Astrocyte (in vitro differentiated cells and primary cell): ENCODE data around the gene LCMT1. TPM values are rescaled to one million over a fixed set of nuclear protein-coding genes. Genes with fewer than 3 reads are reported as not detected.

Experiments
- DNase-seq: peaks from one replicate; pipeline ENCODE4 v3.0.0-alpha.2; 2010; ENCODE audit warnings: low read depth
- FAIRE-seq: peaks from 2 replicates; lab custom pipeline; 2011; peaks lifted over from hg19 to GRCh38; lab: Jason Lieb, UNC
- H2AFZ ChIP-seq: 2 replicates; pipeline ENCODE4 v1.6.0; 2012; ENCODE audit warnings: low read depth, low read length, inconsistent platforms
- H3K27ac ChIP-seq: 2 replicates; pipeline ENCODE4 v1.5.1; 2011; ENCODE audit warnings: low read depth, low read length, inconsistent platforms
- H3K27me3 ChIP-seq: 2 replicates; pipeline ENCODE4 v1.6.0; 2011; ENCODE audit warnings: low read length, inconsistent platforms; ENCODE audit not compliant: insufficient read depth
- H3K36me3 ChIP-seq: 2 replicates; pipeline ENCODE4 v1.5.1; 2011; ENCODE audit warnings: low read length, inconsistent platforms; ENCODE audit not compliant: insufficient read depth
- H3K4me1 ChIP-seq: 2 replicates; pipeline ENCODE4 v1.5.1; 2011; ENCODE audit warnings: low read length, inconsistent platforms; ENCODE audit not compliant: insufficient read depth
- H3K4me2 ChIP-seq: 2 replicates; pipeline ENCODE4 v1.6.0; 2012; ENCODE audit warnings: low read length, inconsistent platforms
- H3K4me3 ChIP-seq: 2 replicates; pipeline ENCODE4 v1.5.1; 2011; ENCODE audit warnings: low read depth, mild to moderate bottlenecking, low read length, inconsistent platforms; ENCODE audit not compliant: insufficient read depth
- H3K79me2 ChIP-seq: 2 replicates; pipeline ENCODE4 v1.6.0; 2012; ENCODE audit warnings: mild to moderate bottlenecking, low read length, inconsistent platforms; ENCODE audit not compliant: insufficient read depth
- H3K9ac ChIP-seq: 2 replicates; pipeline ENCODE4 v1.6.0; 2012; ENCODE audit warnings: mild to moderate bottlenecking, low read length, inconsistent platforms
- H3K9me3 ChIP-seq: 2 replicates; pipeline ENCODE4 v1.5.1; 2012; ENCODE audit warnings: low read depth, mild to moderate bottlenecking, low read length, inconsistent platforms; ENCODE audit not compliant: insufficient read depth
- H4K20me1 ChIP-seq: 2 replicates; pipeline ENCODE4 v1.6.0; 2012; ENCODE audit warnings: low read length, inconsistent platforms; ENCODE audit not compliant: insufficient read depth
- H3K27ac Mint-ChIP-seq: one replicate; pipeline ENCODE4 v1.8.0; 2021; ENCODE audit warnings: mild to moderate bottlenecking, mixed read lengths; ENCODE audit not compliant: unreplicated experiment
- H3K27me3 Mint-ChIP-seq: one replicate; pipeline ENCODE4 v1.8.0; 2021; ENCODE audit warnings: low read depth, mixed read lengths; ENCODE audit not compliant: unreplicated experiment
- H3K36me3 Mint-ChIP-seq: one replicate; pipeline ENCODE4 v1.8.0; 2021; ENCODE audit warnings: low read depth, mixed read lengths; ENCODE audit not compliant: unreplicated experiment
- H3K4me1 Mint-ChIP-seq: one replicate; pipeline ENCODE4 v1.8.0; 2021; ENCODE audit warnings: low read depth, mixed read lengths; ENCODE audit not compliant: unreplicated experiment
- H3K4me3 Mint-ChIP-seq: one replicate; pipeline ENCODE4 v1.8.0; 2021; ENCODE audit warnings: mild to moderate bottlenecking, moderate library complexity, mixed read lengths; ENCODE audit not compliant: unreplicated experiment
- H3K9me3 Mint-ChIP-seq: one replicate; pipeline ENCODE4 v1.8.0; 2021; ENCODE audit warnings: mild to moderate bottlenecking, mixed read lengths; ENCODE audit not compliant: unreplicated experiment
- EZH2 ChIP-seq: IDR thresholded peaks from 2 replicates; pipeline ENCODE4 v1.6.1; 2012; ENCODE audit warnings: mild to moderate bottlenecking, low read length, inconsistent platforms; ENCODE audit not compliant: insufficient read depth
- total RNA-seq: library from RNA; stranded (reverse); gene quantifications from 2 replicates; pipeline ENCODE4 v1.2.1, GENCODE V29; 2021
- TF ChIP-seq, protein P1 (sequence below): IDR thresholded peaks from 2 replicates; pipeline ENCODE4 v1.5.1; 2011; ENCODE audit warnings: low read depth, mild to moderate bottlenecking, inconsistent platforms, low read length, moderate library complexity; ENCODE audit not compliant: insufficient read depth

The LCMT1 gene
- total RNA-seq, 1 donor from 2014 or later = 46.9 TPM

DNA sequence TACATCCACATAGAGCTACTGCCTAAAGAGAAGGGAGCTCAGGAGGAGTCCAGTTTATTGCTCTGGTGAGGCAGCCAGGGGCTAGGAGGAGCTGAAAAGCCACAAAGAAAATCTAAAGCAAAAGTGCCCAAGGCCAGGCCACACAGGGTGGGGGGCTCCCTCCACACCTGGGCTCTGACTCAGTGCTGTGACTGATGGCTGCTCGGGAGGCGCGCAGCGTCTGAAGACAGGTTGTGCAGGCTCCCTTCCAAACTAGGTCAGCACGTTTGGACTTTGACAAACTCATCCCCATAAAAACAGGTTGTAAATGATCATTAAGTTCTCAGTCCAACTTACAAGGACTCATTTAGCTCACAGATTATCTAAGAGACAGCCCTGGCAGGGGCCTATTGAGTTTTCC lies 22.2 kb upstream of the LCMT1 start:
- Histone ChIP-seq H3K27ac (no peak overlapping the region), H2AFZ (no peak overlapping the region), H3K4me1 (no peaks in the 10 kb centered on the region), H3K36me3 (no peaks in the 10 kb centered on the region), H3K4me2 (no peak overlapping the region), H3K9ac (no peak overlapping the region), H3K9me3 (no peaks in the 10 kb centered on the region), H3K79me2 (no peaks in the 10 kb centered on the region), H3K27me3 (no peaks in the 10 kb centered on the region), H4K20me1 (no peaks in the 10 kb centered on the region), H3K4me3 (no peak overlapping the region)
- H3K4me3 Mint-ChIP-seq = no peak overlapping the region
- peaks cover 21% of the 10 kb centered on the region for H3K27me3 Mint-ChIP-seq
- DNase-seq (no peak), FAIRE-seq (no peak)
- peaks cover 2% of the 10 kb centered on the region for H3K36me3 Mint-ChIP-seq
- peaks cover under 1% of the 10 kb centered on the region for H3K9me3 Mint-ChIP-seq
- no peak overlapping the region for H3K27ac Mint-ChIP-seq
- no peak for TF ChIP-seq EZH2
- no peaks in the 10 kb centered on the region for H3K4me1 Mint-ChIP-seq

DNA sequence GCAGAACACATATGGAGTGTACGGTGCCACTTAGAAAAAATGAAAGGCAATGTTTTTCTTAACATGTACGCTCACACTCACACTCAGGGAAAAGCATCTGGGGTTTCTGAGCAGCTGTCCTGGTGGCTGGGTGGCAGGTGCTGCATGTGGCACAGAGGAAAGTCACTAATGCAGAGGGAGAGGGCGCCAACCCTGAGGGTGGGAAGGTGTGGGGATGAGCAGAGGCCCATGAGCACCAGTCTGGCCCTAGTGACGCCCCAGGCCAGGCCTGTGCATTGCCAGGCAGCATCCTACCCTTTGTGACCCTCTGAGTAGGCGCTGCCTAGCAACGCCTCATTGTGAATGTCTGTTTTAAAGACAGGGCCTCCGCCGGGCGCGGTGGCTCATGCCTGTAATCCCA lies 19.1 kb upstream of the LCMT1 start:
- no peaks in the 10 kb centered on the region for H3K36me3 ChIP-seq
- H3K4me1 ChIP-seq = no peaks in the 10 kb centered on the region
- H4K20me1 ChIP-seq = no peaks in the 10 kb centered on the region
- Mint-ChIP-seq H3K9me3 (peaks cover 2% of the 10 kb centered on the region), H3K27ac (no peak overlapping the region), H3K27me3 (peaks cover 26% of the 10 kb centered on the region), H3K4me3 (no peak overlapping the region), H3K36me3 (peaks cover 2% of the 10 kb centered on the region), H3K4me1 (no peaks in the 10 kb centered on the region)
- H3K4me3 ChIP-seq = no peak overlapping the region
- DNase-seq (no peak), FAIRE-seq (no peak)
- H3K27ac ChIP-seq = no peak overlapping the region
- H3K9me3 ChIP-seq = no peaks in the 10 kb centered on the region
- no peak overlapping the region for H3K9ac ChIP-seq
- no peaks in the 10 kb centered on the region for H3K79me2 ChIP-seq
- no peak overlapping the region for H2AFZ ChIP-seq
- TF ChIP-seq, protein P1, sequence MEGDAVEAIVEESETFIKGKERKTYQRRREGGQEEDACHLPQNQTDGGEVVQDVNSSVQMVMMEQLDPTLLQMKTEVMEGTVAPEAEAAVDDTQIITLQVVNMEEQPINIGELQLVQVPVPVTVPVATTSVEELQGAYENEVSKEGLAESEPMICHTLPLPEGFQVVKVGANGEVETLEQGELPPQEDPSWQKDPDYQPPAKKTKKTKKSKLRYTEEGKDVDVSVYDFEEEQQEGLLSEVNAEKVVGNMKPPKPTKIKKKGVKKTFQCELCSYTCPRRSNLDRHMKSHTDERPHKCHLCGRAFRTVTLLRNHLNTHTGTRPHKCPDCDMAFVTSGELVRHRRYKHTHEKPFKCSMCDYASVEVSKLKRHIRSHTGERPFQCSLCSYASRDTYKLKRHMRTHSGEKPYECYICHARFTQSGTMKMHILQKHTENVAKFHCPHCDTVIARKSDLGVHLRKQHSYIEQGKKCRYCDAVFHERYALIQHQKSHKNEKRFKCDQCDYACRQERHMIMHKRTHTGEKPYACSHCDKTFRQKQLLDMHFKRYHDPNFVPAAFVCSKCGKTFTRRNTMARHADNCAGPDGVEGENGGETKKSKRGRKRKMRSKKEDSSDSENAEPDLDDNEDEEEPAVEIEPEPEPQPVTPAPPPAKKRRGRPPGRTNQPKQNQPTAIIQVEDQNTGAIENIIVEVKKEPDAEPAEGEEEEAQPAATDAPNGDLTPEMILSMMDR = no peak
- TF ChIP-seq EZH2 = no peak
- H3K27me3 ChIP-seq = peaks cover 4% of the 10 kb centered on the region
- no peak overlapping the region for H3K4me2 ChIP-seq

DNA sequence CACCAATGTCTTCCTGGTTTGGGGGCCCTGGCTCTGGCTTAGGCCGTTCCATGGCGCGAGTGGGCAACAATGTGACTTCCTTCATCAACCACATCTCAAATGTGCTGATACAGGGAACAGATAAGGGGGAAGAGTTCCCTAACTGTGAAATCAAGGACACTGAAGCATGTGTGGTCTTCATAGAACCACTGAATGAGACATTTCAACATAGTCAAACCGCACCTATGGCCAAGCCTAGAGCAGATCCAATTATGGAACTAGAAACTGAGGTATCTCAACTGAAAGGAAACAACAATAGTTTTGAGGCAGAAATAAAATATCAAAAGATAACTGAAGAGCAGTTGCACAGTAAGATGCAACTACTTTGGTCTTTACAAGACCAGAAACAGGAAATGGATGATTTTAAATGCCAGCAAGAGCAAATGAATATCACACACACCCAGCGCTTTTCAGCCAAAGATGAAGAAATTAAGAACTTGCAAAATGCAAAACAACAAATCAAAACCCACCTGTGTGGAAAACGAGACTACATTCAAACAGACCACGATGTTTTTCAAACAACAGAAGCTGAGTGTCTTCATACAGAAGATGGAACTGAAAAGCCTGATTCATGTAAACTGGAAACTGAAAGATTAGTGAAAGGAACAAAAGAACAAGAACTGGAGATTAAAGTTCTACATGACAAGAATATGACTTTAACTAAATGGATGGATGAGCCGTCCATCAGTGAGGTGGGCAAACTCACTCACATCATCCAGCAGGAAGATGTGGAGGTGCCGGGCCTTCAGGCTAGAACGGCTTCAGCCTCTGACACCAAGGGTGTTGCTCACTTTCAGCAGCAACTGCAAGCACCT lies 18.1 kb upstream of the LCMT1 start:
- H3K9me3 Mint-ChIP-seq = peaks cover 2% of the 10 kb centered on the region
- H3K36me3 Mint-ChIP-seq = peaks cover 2% of the 10 kb centered on the region
- peaks cover 4% of the 10 kb centered on the region for H3K27me3 ChIP-seq
- no peak overlapping the region for H3K4me3 ChIP-seq
- no peak overlapping the region for H3K9ac ChIP-seq
- no peak overlapping the region for H3K27ac ChIP-seq
- TF ChIP-seq, protein P1 = no peak
- TF ChIP-seq EZH2 = no peak
- H3K4me3 Mint-ChIP-seq = no peak overlapping the region
- H3K27me3 Mint-ChIP-seq = peaks cover 26% of the 10 kb centered on the region
- no peaks in the 10 kb centered on the region for H3K79me2 ChIP-seq
- no peaks in the 10 kb centered on the region for H3K4me1 Mint-ChIP-seq
- no peaks in the 10 kb centered on the region for H3K36me3 ChIP-seq
- H3K4me1 ChIP-seq = no peaks in the 10 kb centered on the region
- no peak overlapping the region for H3K27ac Mint-ChIP-seq
- no peaks in the 10 kb centered on the region for H3K9me3 ChIP-seq
- H4K20me1 ChIP-seq = no peaks in the 10 kb centered on the region
- no peak overlapping the region for H2AFZ ChIP-seq
- FAIRE-seq (no peak), DNase-seq (no peak)
- no peak overlapping the region for H3K4me2 ChIP-seq
